Liver (tissue), 3 donors: ENCODE measurements around the gene ELK4.

Source experiments
- EGR1 ChIP-seq, 2 donors: IDR thresholded peaks; 2 replicates each; pipeline ENCODE4 v1.6.1; 2016 to 2018; ENCODE audit warnings: antibody characterized with exemption in 2 of 2, low read depth in 2 of 2
- GABPA ChIP-seq, 2 donors: IDR thresholded peaks in 1 of 2; conservative IDR thresholded peaks in 1 of 2; 2 replicates each; pipeline ENCODE4 v1.6.1; 2016; ENCODE audit warnings: antibody characterized with exemption in 2 of 2, mild to moderate bottlenecking in 1 of 2, moderate library complexity in 1 of 2
- HNF4G ChIP-seq: IDR thresholded peaks from 2 replicates; pipeline ENCODE4 v1.6.1; 2016; ENCODE audit warnings: antibody characterized with exemption
- JUND ChIP-seq, 2 donors: IDR thresholded peaks; 2 replicates each; pipeline ENCODE4 v1.6.1; 2016; ENCODE audit warnings: antibody characterized with exemption in 2 of 2
- RAD21 ChIP-seq, 2 donors: IDR thresholded peaks; 2 replicates each; pipeline ENCODE4 v1.6.1; 2016; ENCODE audit warnings: antibody characterized with exemption in 2 of 2, mild to moderate bottlenecking in 2 of 2
- RXRA ChIP-seq, 2 donors: IDR thresholded peaks; 2 replicates each; pipeline ENCODE4 v1.6.1; 2017 to 2018; ENCODE audit warnings: antibody characterized with exemption in 2 of 2, mild to moderate bottlenecking in 1 of 2
- SP1 ChIP-seq: IDR thresholded peaks from 2 replicates; pipeline ENCODE4 v1.6.1; 2018; ENCODE audit warnings: antibody characterized with exemption, mild to moderate bottlenecking
- TAF1 ChIP-seq: conservative IDR thresholded peaks from 2 replicates; pipeline ENCODE4 v1.6.1; 2016; ENCODE audit warnings: antibody characterized with exemption, mild to moderate bottlenecking
- YY1 ChIP-seq: IDR thresholded peaks from 2 replicates; pipeline ENCODE4 v1.6.1; 2016; ENCODE audit warnings: antibody characterized with exemption, mild to moderate bottlenecking
- TF ChIP-seq, protein P1 (sequence below): fragments of 150-350 bp; IDR thresholded peaks from 2 replicates; pipeline ENCODE4 v1.5.1; 2017; ENCODE audit warnings: improper control_type of control experiment, low read depth, low read length; ENCODE audit not compliant: missing input control
- TF ChIP-seq, protein P2 (sequence below): IDR thresholded peaks from 2 replicates; pipeline ENCODE4 v1.6.1; 2016; ENCODE audit warnings: antibody characterized with exemption, mild to moderate bottlenecking
- TF ChIP-seq, protein P3 (sequence below): IDR thresholded peaks from 2 replicates; pipeline ENCODE4 v1.6.1; 2016; ENCODE audit warnings: antibody characterized with exemption
- TF ChIP-seq, protein P4 (sequence below): IDR thresholded peaks from 2 replicates; pipeline ENCODE4 v1.6.1; 2016; ENCODE audit warnings: antibody characterized with exemption
- donor health status: healthy.
- donor health status: healthy.

DNA sequence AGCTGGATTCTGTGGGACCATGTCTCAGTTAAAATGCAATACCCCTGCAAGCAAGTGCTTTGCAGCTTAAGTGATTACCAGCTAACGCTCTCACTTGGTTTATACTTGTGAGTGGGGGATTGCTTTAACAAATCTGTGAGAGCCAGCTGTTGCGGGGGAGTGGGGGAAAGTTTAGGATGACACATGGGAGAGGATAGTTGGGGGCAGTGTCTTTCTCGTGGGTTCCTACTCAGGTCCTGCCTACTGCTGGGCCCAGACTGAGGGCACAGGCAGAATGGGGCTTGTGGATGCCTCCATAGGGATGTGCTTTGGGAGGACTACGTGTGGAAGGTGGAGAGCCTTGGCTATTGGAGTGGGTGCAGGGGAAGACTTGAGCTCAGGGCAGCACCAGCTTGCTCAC is 60.1 kb downstream of the ELK4 start:
- TF ChIP-seq, protein P1, sequence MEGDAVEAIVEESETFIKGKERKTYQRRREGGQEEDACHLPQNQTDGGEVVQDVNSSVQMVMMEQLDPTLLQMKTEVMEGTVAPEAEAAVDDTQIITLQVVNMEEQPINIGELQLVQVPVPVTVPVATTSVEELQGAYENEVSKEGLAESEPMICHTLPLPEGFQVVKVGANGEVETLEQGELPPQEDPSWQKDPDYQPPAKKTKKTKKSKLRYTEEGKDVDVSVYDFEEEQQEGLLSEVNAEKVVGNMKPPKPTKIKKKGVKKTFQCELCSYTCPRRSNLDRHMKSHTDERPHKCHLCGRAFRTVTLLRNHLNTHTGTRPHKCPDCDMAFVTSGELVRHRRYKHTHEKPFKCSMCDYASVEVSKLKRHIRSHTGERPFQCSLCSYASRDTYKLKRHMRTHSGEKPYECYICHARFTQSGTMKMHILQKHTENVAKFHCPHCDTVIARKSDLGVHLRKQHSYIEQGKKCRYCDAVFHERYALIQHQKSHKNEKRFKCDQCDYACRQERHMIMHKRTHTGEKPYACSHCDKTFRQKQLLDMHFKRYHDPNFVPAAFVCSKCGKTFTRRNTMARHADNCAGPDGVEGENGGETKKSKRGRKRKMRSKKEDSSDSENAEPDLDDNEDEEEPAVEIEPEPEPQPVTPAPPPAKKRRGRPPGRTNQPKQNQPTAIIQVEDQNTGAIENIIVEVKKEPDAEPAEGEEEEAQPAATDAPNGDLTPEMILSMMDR, result no peak
- TF ChIP-seq, protein P2, sequence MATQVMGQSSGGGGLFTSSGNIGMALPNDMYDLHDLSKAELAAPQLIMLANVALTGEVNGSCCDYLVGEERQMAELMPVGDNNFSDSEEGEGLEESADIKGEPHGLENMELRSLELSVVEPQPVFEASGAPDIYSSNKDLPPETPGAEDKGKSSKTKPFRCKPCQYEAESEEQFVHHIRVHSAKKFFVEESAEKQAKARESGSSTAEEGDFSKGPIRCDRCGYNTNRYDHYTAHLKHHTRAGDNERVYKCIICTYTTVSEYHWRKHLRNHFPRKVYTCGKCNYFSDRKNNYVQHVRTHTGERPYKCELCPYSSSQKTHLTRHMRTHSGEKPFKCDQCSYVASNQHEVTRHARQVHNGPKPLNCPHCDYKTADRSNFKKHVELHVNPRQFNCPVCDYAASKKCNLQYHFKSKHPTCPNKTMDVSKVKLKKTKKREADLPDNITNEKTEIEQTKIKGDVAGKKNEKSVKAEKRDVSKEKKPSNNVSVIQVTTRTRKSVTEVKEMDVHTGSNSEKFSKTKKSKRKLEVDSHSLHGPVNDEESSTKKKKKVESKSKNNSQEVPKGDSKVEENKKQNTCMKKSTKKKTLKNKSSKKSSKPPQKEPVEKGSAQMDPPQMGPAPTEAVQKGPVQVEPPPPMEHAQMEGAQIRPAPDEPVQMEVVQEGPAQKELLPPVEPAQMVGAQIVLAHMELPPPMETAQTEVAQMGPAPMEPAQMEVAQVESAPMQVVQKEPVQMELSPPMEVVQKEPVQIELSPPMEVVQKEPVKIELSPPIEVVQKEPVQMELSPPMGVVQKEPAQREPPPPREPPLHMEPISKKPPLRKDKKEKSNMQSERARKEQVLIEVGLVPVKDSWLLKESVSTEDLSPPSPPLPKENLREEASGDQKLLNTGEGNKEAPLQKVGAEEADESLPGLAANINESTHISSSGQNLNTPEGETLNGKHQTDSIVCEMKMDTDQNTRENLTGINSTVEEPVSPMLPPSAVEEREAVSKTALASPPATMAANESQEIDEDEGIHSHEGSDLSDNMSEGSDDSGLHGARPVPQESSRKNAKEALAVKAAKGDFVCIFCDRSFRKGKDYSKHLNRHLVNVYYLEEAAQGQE, result no peak
- no peak for TF ChIP-seq SP1
- TF ChIP-seq, protein P3, sequence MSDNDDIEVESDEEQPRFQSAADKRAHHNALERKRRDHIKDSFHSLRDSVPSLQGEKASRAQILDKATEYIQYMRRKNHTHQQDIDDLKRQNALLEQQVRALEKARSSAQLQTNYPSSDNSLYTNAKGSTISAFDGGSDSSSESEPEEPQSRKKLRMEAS, result no peak
- TF ChIP-seq GABPA (IDR thresholded peaks at IDR 0.05 in 1 of 2, conservative IDR thresholded peaks at IDR 0.05 in 1 of 2), result no peak
- TF ChIP-seq, protein P4, sequence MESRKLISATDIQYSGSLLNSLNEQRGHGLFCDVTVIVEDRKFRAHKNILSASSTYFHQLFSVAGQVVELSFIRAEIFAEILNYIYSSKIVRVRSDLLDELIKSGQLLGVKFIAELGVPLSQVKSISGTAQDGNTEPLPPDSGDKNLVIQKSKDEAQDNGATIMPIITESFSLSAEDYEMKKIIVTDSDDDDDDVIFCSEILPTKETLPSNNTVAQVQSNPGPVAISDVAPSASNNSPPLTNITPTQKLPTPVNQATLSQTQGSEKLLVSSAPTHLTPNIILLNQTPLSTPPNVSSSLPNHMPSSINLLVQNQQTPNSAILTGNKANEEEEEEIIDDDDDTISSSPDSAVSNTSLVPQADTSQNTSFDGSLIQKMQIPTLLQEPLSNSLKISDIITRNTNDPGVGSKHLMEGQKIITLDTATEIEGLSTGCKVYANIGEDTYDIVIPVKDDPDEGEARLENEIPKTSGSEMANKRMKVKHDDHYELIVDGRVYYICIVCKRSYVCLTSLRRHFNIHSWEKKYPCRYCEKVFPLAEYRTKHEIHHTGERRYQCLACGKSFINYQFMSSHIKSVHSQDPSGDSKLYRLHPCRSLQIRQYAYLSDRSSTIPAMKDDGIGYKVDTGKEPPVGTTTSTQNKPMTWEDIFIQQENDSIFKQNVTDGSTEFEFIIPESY, result no peak
- no peak for TF ChIP-seq HNF4G
- no peak for TF ChIP-seq RAD21 (IDR thresholded peaks at IDR 0.05)
- TF ChIP-seq EGR1 (IDR thresholded peaks at IDR 0.05; ENCODE audit: low read depth in 2 of 2), result no peak
- no peak for TF ChIP-seq RXRA (IDR thresholded peaks at IDR 0.05)
- TF ChIP-seq JUND (IDR thresholded peaks at IDR 0.05), result no peak
- no peak for TF ChIP-seq YY1
- no peak for TF ChIP-seq TAF1
